Liver (tissue), 2 donors: Measurements from ENCODE around the gene OR3A3.

ENCODE experiments used
- EGR1 ChIP-seq, 2 donors: IDR thresholded peaks; 2 replicates each; pipeline ENCODE4 v1.6.1; 2016 to 2018; ENCODE audit warnings: antibody characterized with exemption in 2 of 2, low read depth in 2 of 2
- JUND ChIP-seq, 2 donors: IDR thresholded peaks; 2 replicates each; pipeline ENCODE4 v1.6.1; 2016; ENCODE audit warnings: antibody characterized with exemption in 2 of 2
- RAD21 ChIP-seq, 2 donors: IDR thresholded peaks; 2 replicates each; pipeline ENCODE4 v1.6.1; 2016; ENCODE audit warnings: antibody characterized with exemption in 2 of 2, mild to moderate bottlenecking in 2 of 2
- donor health status: healthy.

- TF ChIP-seq RAD21 (IDR thresholded peaks at IDR 0.05) = no peak
- TF ChIP-seq JUND (IDR thresholded peaks at IDR 0.05) = no peak
- TF ChIP-seq EGR1 (IDR thresholded peaks at IDR 0.05; ENCODE audit: low read depth in 2 of 2) = no peak
Observed at GRCh38 chr17:3401786-3402185, 9.4 kb upstream of the OR3A3 start.
